ENCODE data around the gene FBXO15. TPM values are rescaled to one million over a fixed set of nuclear protein-coding genes. Genes with fewer than 3 reads are reported as not detected.

Gene FBXO15
- polyA plus RNA-seq, 3 donors: 5.4 to 7.0 (median 6.7) TPM

DNA sequence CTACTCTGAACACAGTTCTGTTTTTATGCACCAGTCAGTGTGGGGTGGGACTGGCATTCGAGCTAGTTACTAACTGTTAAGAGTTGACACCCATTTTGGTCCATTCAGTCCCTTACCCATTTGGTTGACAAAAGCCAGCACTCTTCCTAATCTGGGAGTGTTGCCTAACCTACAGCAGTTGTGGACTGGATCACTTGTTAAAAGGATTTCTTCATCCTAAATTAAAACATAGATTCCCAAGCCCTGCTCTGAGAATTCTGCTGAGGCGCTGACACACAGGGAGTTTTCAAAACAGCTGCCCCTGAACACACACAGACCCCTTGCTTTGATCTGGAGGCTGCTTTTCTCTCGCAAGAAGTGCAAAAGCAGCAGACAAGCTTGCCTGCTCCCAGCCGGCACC lies 7.1 kb upstream of the FBXO15 start:
- no peak for DNase-seq (ENCODE audit: low read depth in 3 of 3, low spot score in 2 of 3)

DNA sequence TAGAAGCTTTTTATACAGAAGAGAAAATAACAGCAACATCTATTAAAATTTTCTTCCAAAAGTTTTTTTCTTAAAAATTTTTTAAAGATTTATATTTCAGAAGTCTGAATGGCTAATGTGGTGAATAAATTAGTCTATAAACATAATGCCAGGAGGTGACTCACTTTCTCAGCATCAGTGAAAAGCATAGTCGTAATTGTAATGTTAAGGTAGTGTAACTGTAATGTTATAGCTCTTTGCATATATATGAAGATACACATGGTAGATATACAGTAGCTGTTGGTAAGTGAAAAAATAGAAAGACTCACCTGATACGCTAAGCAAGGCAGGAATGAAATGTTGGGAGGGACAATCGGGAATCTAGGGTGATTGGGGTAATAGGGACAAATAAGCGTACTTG lies 6.2 kb upstream of the FBXO15 start:
- no peak for DNase-seq (ENCODE audit: low read depth in 3 of 3, low spot score in 2 of 3)

DNA sequence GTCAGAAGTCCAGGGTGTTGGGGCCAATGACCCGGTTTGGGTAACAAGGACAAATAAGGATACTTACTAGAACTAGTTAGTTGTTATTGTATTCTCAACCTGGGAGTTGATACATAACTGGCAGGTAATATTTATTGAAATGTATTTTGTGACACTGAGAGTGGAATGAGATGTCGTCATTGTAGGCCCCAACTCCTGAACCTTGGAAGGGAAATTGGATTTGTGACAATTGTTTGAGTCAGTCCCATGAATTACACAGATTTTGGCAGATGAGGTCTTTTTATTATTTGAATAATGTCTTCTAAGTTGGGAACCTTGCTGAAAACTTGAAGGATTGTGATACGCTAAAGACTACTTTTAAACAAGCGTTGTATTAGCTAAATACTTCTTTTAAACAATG lies 5.7 kb upstream of the FBXO15 start:
- no peak for DNase-seq (ENCODE audit: low read depth in 3 of 3, low spot score in 2 of 3)

DNA sequence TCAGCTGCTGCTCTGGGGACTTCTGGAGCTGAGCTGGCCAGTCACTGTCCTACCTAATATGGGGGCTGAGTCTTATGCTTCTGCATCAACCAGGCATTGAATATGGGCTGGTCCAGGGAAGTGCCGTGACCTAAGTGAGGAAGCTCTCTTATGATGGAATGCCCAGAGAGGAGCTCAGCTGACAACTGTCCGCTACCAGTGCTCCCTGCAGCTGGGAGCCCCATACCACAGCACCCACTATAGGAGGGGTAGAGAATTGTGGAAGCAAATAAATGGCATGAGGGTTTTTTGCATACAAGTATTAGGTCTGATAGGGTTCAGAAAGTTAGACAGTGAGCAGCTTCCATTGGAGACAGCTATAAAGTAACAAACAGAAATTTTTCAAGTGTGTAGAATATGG lies 5.2 kb upstream of the FBXO15 start:
- DNase-seq (ENCODE audit: low read depth in 3 of 3, low spot score in 2 of 3): no peak

GRCh38 chr18:74152270-74152669 lies 4.6 kb upstream of the FBXO15 start:
- no peak for DNase-seq (ENCODE audit: low read depth in 3 of 3, low spot score in 2 of 3)

DNA sequence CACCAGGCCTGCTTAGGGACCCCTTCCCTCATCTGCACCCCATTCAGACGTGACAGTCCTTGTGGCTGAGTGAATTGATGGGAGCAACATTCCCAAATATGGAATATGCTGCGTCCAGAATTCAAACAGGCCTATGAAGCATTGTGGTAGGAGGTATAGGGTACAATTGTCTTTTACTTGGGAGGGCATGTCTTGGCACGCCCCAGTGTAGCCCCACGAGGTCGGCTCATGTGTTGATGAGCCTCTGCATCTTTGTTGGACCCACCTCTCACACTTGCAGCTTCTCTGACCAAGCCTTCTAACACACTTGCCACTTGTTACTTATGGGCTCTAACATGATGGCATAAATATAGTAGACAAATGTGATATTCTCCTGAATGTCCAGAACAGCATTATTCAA lies 2.2 kb upstream of the FBXO15 start:
- DNase-seq (ENCODE audit: low read depth in 3 of 3, low spot score in 2 of 3): no peak

DNA sequence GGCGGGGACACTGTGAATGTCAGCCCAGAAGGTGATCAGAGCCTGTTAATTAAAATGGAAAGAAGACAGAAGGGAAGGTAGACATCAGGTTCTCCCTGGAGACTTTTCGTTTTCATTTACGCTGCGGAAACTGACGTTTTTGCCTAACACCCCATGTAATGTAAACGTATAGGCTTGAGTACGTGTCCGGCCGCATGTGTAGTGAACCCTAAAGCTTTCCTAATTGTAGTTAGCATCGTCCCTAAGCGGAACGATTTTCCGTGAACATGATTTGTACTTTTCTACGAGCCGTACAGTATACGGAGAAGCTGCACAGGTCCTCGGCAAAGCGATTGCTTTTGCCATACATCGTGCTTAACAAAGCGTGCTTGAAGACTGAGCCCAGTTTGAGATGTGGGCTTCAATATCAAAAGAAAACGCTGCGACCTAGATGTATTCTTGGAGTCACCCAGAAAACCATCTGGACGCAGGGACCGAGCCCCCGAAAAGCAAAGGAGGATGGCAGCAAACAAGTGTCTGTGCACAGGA lies 973 bp upstream of the FBXO15 start:
- no peak for DNase-seq (ENCODE audit: low read depth in 3 of 3, low spot score in 2 of 3)

DNA sequence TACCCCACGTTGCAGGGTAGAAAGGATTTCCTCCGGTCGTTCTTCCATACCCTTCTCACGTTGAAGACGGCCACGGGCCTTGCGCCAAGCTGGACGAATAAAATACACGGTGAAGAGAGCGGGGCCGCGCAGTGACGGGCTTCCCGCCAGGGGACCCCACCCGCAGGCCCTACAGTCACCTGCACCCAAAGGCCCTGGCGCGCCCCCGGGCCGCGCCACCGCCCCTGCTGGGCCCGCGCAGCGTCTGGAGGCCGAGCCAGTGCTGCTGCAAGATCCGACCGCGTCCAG lies 199 bp downstream of the FBXO15 start:
- DNase-seq (ENCODE audit: low read depth in 3 of 3, low spot score in 2 of 3): no peak

GRCh38 chr18:74146756-74147155 lies 878 bp downstream of the FBXO15 start:
- no peak for DNase-seq (ENCODE audit: low read depth in 3 of 3, low spot score in 2 of 3)

DNA sequence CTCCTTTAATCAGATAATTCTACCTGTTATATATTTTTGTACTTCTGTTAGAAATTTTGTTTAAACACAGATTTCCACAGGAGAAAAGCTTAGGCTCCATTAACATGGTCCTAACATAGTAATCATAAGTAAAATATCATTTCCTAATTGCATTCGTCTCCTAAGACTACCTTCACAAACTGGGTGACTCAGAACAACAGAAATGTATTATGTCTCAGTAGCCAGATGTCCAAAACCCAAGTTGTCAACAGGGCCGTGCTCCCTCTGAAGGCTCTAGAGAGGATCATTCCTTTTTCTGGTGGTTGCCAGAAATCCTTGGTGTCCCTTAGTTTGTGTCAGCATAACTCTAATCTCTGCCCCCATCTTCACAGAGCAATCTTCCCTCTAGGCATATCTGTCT lies 5.4 kb downstream of the FBXO15 start:
- DNase-seq (ENCODE audit: low read depth in 3 of 3, low spot score in 2 of 3): no peak

- DNase-seq (ENCODE audit: low read depth in 3 of 3, low spot score in 2 of 3): no peak
These were observed 6.0 kb downstream of the FBXO15 start for GRCh38 chr18:74141667-74142066.

- DNase-seq (ENCODE audit: low read depth in 3 of 3, low spot score in 2 of 3): no peak
These were observed 7.1 kb downstream of the FBXO15 start for GRCh38 chr18:74140582-74140981.

GRCh38 chr18:74139888-74140287 lies 7.7 kb downstream of the FBXO15 start:
- no peak for DNase-seq (ENCODE audit: low read depth in 3 of 3, low spot score in 2 of 3)

DNA sequence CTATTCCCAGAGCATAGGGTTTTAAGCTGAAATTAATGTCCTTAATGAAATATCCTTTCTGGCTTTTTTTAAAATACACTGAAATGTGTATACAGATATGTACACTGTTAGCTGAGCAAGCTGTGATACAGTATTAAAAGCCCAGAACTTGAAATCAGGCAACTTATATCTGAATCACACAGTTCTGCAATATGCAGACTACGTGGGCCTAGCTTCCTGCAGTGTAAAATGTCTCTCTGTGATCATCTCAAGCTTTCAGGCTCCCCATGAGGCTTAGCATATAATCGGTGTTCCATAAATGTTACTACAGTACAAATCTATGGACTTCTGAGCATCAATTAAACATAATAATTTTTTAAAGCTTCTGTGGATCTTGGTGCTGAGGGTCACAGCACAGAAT lies 8.2 kb downstream of the FBXO15 start:
- no peak for DNase-seq (ENCODE audit: low read depth in 3 of 3, low spot score in 2 of 3)

DNA sequence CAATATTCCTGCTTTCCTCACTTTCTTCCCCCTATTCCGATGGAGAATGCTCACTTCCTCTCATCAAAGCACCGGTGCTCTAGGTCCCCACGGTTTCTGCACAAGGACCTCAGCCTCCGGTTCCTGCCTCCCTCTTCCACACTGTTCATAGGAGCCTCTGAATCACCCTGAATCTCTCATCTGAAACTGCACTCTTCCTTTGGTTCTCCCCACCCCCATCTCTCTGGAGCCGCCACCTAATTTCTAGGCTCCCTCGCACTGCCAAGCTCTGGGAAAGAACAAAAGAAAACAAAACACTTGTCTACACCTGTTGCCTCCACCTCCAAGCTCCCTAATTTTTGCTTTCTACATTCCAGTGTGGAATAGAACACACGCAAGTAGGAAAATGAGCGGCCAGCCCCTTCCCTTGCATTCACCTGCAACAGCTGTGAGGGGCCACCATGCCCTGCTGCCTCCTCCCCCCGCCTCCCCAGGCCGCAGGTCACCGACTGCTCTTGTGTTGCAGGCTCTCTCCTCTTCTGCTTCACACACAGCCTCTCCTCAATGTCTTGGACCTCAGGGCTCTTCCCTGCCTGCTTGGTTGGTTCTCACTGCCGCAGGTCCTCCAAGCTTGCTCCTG lies 9.6 kb downstream of the FBXO15 start:
- no peak for DNase-seq (ENCODE audit: low read depth in 3 of 3, low spot score in 2 of 3)

DNA sequence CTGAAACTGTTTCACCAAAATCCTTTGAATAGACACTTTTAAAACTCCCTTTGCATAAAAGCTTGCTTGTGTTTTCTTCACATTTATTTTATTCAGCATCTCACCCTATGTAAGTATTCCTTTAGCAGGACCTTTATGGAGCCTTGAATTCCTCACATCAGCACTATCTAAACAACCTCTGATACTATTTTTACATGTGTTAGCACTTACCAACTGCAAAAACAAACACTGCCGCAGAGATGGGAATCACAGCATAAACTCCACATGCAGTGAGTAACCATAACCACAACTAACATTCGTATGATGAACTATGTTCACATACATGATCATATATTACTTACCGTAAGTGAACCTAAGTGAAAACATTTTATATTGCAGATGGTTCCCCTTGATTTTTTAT lies 15.4 kb downstream of the FBXO15 start:
- no peak for DNase-seq (ENCODE audit: low read depth in 3 of 3, low spot score in 2 of 3)

DNA sequence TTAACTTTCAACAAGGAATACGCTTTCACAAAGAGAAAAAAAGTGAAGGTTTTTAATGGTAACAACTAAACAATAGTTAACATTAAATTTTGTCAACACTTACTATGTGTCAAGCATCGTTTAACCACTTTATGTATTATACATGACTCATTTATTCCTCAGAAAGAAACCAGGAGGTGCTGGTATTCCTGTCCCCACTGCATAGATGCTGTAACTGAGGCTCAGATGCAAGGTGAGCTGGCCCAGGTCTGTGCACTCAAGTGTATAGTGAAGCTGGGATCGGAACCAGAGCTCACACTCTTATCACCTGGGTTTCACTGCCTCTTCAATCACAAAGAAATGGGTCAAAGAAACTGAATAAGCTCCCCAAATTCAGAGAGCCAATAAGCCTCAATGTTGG lies 16.5 kb downstream of the FBXO15 start:
- DNase-seq (ENCODE audit: low read depth in 3 of 3, low spot score in 2 of 3): no peak

- no peak for DNase-seq (ENCODE audit: low read depth in 3 of 3, low spot score in 2 of 3)
These were observed 19.5 kb downstream of the FBXO15 start for GRCh38 chr18:74128159-74128558.

DNA sequence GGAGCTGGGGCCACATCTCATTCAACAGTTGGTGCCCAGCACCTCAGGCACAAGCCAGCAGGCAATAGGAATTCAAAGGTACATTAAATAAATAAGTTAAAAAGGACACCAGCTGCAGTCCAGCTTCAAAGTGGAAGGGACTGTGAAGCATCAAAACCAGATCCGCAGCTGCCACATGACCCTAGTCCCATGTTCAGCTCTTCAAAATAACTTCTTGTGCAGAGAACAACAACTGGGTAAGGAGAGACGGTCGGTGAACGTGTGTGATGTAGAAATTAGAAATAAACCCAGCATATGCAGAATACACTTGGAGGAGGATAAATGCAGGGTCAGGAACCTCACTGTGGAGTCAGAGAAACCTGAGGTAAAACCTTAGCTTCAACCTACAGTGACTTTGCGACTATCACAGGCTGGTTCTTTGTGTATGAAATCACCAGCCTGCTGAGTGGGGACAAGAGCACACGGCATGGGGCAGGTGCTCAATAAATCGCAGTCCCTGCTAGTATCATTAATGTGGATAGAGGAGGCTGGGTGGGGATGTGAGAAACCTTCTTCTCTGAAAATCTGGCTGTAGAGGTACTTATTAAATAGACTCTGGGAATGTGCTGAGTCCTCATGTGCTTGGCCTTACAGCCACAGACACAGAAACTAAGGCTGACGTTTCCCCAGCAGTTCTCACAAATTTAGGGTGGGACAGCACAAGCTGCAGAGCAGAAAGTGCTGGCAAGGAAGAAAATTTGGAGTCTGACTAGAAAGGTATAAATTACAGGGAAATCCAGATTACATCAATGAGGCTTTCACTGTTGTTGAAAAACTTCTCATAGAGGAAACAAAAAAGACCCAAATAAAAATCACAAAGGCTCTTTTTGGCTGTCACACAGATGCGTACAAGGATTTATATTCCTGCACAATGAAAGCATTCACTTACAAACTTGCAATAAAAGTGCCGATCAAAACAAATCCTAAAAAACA lies 20.7 kb downstream of the FBXO15 start:
- DNase-seq (ENCODE audit: low read depth in 3 of 3, low spot score in 2 of 3): no peak

DNA sequence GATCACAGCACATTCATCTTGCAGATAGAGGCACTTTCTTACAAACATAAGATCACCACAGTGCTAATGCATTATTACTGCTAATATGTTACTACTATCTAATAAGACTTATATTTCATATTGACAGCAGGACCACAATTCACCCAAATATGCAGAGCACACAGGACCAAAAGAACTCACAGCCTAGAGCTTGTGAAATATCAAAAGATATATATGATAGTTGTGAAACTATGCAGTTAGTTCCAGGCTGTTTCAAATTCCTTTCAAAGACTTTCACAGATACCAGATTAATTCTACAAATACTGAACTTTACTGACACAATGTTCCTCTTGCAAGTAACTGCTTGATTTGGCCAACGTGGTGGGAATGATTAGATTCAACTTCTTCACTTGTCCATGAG lies 23.0 kb downstream of the FBXO15 start:
- DNase-seq (ENCODE audit: low read depth in 3 of 3, low spot score in 2 of 3): no peak

DNA sequence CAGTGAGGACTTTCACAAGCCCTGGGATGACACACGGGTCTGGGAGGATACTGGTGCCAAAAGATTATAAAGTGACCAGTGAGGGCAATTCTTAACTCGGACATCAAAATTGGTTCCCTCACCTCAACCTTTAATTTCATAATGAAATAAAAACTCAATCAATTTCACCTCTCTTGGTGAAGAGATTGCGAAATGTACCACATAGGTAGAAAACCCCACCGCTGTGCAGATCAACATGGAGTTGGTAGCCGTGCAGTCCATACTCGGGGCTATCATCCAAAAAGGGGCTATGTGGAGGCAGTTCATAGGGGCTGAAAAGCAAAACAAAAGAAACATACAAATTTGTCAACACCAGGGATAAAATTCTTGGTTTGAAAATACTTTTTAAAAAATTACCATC lies 24.4 kb downstream of the FBXO15 start:
- DNase-seq (ENCODE audit: low read depth in 3 of 3, low spot score in 2 of 3): no peak
